ENCODE measurements around the gene ZNF205. TPM values are rescaled to one million over a fixed set of nuclear protein-coding genes. Genes with fewer than 3 reads are reported as not detected.
"Not testable (repeated sequence)": the region's sequence is repeated elsewhere in the genome, so short reads cannot be mapped to it uniquely, and the experiment has no call there.

The ZNF205 gene
- total RNA-seq, 2 experiments from 2014 or later: 0.35 to 0.36 TPM

DNA sequence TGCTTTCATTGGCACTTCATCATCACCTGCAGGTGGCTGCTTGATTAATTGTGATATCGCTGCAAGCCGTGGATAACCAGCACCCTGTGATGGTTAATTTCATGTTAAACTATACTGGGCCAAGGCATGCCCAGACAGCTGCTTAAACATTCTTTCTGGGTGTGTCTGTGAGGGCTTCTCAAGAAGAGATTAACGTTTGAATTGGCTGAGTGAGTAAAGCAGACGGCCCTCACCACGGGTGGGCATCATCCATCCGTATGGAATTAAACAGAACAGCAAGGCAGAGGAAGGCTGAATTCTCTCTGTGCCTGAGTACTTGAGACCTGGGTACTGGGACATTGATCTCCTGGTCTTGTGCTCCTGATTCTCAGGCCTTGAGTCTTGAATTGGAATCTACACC, 15.4 kb downstream of the ZNF205 start:
- H3K36me3 Mint-ChIP-seq: peaks cover 25% of the 10 kb centered on the region
- H3K9me3 Mint-ChIP-seq: no peaks in the 10 kb centered on the region
- H3K27me3 Mint-ChIP-seq: no peaks in the 10 kb centered on the region
- peaks cover 35% of the 10 kb centered on the region for H3K4me1 Mint-ChIP-seq
- no peak for DNase-seq
- no peak overlapping the region for H3K27ac Mint-ChIP-seq
- no peak overlapping the region for H3K4me3 Mint-ChIP-seq

GRCh38 chr16:3129137-3130131, 17.0 kb downstream of the ZNF205 start:
- Mint-ChIP-seq H3K4me1 (peaks cover 36% of the 10 kb centered on the region), H3K9me3 (no peaks in the 10 kb centered on the region), H3K36me3 (peaks cover 31% of the 10 kb centered on the region), H3K4me3 (peak overlapping the region; percentile 89), H3K27ac (peak overlapping the region; percentile 86), H3K27me3 (no peaks in the 10 kb centered on the region)
- DNase-seq: peak; percentile 75

- peak overlapping the region; percentile 65 for H3K27ac Mint-ChIP-seq
- no peaks in the 10 kb centered on the region for H3K9me3 Mint-ChIP-seq
- H3K36me3 Mint-ChIP-seq: peaks cover 26% of the 10 kb centered on the region
- H3K4me1 Mint-ChIP-seq: peaks cover 39% of the 10 kb centered on the region
- peak overlapping the region; percentile 26 for H3K4me3 Mint-ChIP-seq
- no peaks in the 10 kb centered on the region for H3K27me3 Mint-ChIP-seq
- peak; percentile 51 for DNase-seq
These were observed 19.5 kb downstream of the ZNF205 start for GRCh38 chr16:3131755-3132377.

DNA sequence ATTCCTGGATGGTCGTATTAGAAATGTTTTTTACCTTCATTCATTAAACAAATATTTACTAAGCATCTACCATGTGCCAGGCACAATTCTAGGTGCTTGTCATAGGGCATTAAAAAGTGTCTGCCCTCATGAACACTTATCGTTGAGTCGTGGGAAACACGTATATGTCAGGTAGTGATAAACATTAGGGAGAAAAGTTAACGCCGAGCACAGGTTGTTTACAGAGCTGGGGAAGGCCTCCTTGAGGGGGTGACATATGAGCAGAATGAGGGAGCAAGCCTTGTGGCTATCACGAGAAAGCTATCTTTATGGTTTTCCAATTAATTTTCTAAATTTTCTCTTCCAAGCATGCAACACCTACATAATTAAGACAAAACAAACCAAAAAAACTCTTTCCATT, 21.5 kb downstream of the ZNF205 start:
- no peak for DNase-seq
- Mint-ChIP-seq H3K4me1 (peaks cover 31% of the 10 kb centered on the region), H3K9me3 (no peaks in the 10 kb centered on the region), H3K4me3 (peak overlapping the region; percentile 98), H3K36me3 (peaks cover 22% of the 10 kb centered on the region), H3K27me3 (no peaks in the 10 kb centered on the region), H3K27ac (peak overlapping the region; percentile 97)

DNA sequence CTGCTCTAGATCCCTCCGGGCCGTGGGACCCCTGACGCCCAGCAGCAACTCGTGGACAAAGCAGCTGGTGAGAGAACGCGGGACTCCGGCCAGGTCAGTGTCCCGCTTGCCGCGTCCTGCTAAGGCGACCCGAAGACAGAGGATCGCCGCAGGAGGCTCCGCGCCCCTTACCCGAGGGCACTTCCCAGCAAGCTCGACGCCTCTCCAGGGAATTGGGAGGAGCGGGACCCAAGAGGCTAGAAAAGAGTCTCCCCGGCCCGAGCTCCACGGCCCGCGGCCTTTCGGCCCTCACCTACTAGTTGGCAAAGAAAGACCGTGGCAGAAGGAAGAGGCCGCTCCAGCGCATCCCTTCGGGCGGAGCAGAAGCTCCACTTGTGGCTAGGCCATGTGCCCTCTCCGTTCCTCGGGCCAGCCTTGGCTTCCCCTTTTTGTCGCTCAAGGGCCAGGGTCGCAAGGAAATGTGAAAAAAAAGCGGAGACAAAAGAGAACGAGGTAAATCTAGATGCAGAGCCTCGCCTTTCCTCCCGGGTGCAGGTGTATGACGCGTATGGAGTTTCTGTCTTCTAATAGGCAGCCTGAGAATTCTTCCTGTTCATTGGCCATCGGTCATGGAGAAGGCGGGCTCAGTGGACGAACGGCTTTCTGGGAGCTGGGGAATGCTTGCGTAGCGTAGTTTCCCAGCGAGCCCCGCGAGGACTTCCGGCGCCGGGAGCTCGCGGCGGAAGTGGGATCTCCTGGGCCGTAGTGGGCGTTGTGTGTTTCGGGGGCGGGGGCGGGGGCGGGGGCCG, 22.1 kb downstream of the ZNF205 start, which contains the start of gene ZNF213:
Gene ZNF213 (plus strand): TSS at position 692 of the 788 bp plus-strand sequence. CDS start 2,252 bp downstream, outside the sequence.
- peak; percentile 93 for DNase-seq
- peaks cover 18% of the 10 kb centered on the region for H3K36me3 Mint-ChIP-seq
- no peaks in the 10 kb centered on the region for H3K9me3 Mint-ChIP-seq
- peak within 1 kb of the TSS; percentile 98 for H3K4me3 Mint-ChIP-seq
- H3K4me1 Mint-ChIP-seq: peaks cover 27% of the 10 kb centered on the region
- peak within 1 kb of the TSS; percentile 97 for H3K27ac Mint-ChIP-seq
- no peaks in the 10 kb centered on the region for H3K27me3 Mint-ChIP-seq

DNA sequence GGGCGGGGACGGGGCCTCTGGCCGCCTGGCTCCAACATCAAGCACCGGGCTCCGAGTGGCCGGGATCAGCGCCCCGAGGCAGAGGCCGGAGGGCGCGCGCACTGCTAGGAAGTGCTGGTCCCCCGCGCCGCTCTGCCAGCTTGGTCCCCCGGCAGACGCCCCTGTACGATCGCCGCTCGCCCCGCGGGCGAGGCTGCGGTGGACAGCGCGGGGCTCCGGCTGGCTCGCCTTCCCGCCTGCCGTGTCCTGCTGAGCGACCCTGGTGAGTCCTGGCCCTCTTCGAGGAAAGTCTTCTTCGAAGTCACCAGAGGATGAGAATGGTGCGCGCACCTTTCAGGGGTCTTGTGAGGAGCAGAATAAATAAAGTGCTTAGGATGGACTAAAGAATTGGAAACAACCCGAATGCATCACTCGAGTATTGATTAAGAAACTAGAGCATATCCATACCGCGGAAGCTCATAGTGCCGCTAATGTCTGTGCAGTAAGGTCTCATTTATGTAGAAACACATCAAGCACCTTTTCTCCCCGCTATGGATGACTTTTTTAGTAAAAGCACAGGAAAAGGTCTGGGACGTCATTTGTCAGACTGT, 22.8 kb downstream of the ZNF205 start:
- H3K4me1 Mint-ChIP-seq: peaks cover 23% of the 10 kb centered on the region
- peak overlapping the region; percentile 98 for H3K4me3 Mint-ChIP-seq
- H3K27me3 Mint-ChIP-seq: no peaks in the 10 kb centered on the region
- no peak for DNase-seq
- no peaks in the 10 kb centered on the region for H3K9me3 Mint-ChIP-seq
- peaks cover 14% of the 10 kb centered on the region for H3K36me3 Mint-ChIP-seq
- H3K27ac Mint-ChIP-seq: peak overlapping the region; percentile 82

- no peak overlapping the region for H3K27ac Mint-ChIP-seq
- no peaks in the 10 kb centered on the region for H3K9me3 Mint-ChIP-seq
- peaks cover 11% of the 10 kb centered on the region for H3K36me3 Mint-ChIP-seq
These were observed 24.9 kb downstream of the ZNF205 start for GRCh38 chr16:3137267-3137666.

GRCh38 chr16:3138342-3138741, 26.0 kb downstream of the ZNF205 start:
- no peak overlapping the region for H3K27ac Mint-ChIP-seq
- no peaks in the 10 kb centered on the region for H3K9me3 Mint-ChIP-seq
- H3K4me3 Mint-ChIP-seq: no peak overlapping the region
- H3K36me3 Mint-ChIP-seq: peaks cover 9% of the 10 kb centered on the region
- no peak for DNase-seq
- no peaks in the 10 kb centered on the region for H3K27me3 Mint-ChIP-seq
- H3K4me1 Mint-ChIP-seq: peaks cover 13% of the 10 kb centered on the region

More at GRCh38 chr16:3137267-3137666, 24.9 kb downstream of the ZNF205 start:
- H3K4me3 Mint-ChIP-seq: no peak overlapping the region
- H3K4me1 Mint-ChIP-seq: peaks cover 18% of the 10 kb centered on the region
- H3K27me3 Mint-ChIP-seq: no peaks in the 10 kb centered on the region
- no peak for DNase-seq

GRCh38 chr16:3138823-3139426, 26.5 kb downstream of the ZNF205 start:
- Mint-ChIP-seq H3K27me3 (no peaks in the 10 kb centered on the region), H3K36me3 (peaks cover 7% of the 10 kb centered on the region), H3K4me3 (no peak overlapping the region), H3K27ac (peak overlapping the region; percentile 20), H3K9me3 (no peaks in the 10 kb centered on the region), H3K4me1 (peaks cover 11% of the 10 kb centered on the region)
- no peak for DNase-seq

DNA sequence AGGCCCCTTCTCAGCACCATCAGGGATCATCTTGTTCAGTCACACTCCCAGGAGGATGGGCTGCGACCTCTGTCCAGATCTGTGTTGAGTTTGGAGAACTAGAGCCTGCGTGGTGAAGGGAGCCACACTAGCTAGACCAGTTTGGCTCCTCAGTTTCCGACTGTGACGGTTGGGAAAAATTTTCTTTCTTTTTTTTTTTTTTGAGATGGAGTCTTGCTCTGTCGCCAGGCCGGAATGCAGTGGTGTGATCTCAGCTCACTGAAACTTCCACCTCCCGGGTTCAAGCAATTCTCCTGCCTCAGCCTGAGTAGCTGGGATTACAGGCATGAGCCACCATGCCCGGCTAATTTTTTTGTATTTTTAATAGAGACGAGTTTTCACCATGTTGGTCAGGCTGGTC, 27.2 kb downstream of the ZNF205 start:
- H3K4me1 Mint-ChIP-seq: peaks cover 11% of the 10 kb centered on the region
- H3K27me3 Mint-ChIP-seq, H3K36me3 Mint-ChIP-seq, DNase-seq, H3K9me3 Mint-ChIP-seq, H3K27ac Mint-ChIP-seq, H3K4me3 Mint-ChIP-seq: not testable (repeated sequence)

DNA sequence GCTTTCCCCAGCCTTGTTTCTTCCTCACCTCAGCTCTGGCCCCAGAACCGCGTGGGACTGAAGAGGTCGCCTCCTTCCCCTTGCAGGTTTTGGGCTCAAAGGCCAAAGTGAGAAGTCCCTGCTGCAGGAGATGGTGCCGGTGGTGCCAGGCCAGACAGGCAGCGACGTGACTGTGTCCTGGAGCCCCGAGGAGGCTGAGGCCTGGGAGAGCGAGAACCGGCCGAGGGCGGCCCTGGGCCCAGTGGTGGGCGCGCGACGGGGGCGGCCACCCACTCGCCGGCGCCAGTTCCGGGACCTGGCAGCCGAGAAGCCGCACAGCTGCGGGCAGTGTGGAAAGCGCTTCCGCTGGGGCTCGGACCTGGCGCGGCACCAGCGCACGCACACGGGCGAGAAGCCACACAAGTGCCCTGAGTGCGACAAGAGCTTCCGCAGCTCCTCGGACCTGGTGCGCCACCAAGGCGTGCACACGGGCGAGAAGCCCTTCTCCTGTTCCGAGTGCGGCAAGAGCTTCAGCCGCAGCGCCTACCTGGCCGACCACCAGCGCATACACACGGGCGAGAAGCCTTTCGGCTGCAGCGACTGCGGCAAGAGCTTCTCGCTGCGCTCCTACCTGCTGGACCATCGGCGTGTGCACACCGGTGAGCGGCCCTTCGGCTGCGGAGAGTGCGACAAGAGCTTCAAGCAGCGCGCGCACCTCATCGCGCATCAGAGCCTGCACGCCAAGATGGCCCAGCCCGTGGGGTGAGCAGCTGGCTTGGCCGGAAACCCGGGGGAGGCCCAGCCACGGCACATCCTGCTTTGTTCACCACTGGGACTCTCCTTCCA, 28.4 kb downstream of the ZNF205 start:
- H3K27ac Mint-ChIP-seq: no peak overlapping the region
- no peak overlapping the region for H3K4me3 Mint-ChIP-seq
- peaks cover 9% of the 10 kb centered on the region for H3K4me1 Mint-ChIP-seq
- no peaks in the 10 kb centered on the region for H3K27me3 Mint-ChIP-seq
- no peak for DNase-seq
- no peaks in the 10 kb centered on the region for H3K9me3 Mint-ChIP-seq
- peaks cover 7% of the 10 kb centered on the region for H3K36me3 Mint-ChIP-seq

DNA sequence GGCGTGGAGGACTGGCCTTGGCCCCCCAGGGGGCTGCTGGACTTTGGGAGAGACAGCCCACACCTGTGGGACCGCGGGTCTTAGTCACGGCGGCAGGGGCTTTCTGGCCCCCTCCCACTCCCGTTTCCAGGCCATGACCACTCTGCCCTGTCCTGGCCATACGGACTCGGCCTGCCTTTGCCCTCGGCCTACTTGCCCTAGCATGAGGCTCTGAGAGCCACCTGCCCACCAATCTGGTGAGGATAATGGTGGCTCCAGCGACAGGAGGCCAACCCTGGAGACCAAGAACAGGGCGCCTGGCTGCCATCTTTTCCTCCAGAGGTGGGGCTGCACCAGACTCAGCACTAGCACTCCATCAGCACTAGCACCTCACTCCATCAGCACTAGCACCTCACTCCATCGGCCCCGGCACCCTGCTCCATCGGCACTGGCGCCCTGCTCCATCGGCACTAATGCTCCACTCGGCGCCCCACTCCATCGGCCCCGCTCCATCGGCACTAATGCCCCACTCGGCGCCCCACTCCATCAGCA, 29.5 kb downstream of the ZNF205 start:
- Mint-ChIP-seq H3K4me3 (no peak overlapping the region), H3K36me3 (peaks cover 7% of the 10 kb centered on the region), H3K9me3 (no peaks in the 10 kb centered on the region), H3K27me3 (no peaks in the 10 kb centered on the region), H3K4me1 (peaks cover 4% of the 10 kb centered on the region), H3K27ac (no peak overlapping the region)
- DNase-seq: no peak

- Mint-ChIP-seq H3K9me3 (no peaks in the 10 kb centered on the region), H3K36me3 (peaks cover 7% of the 10 kb centered on the region), H3K27ac (no peak overlapping the region), H3K4me1 (peaks cover 2% of the 10 kb centered on the region), H3K27me3 (no peaks in the 10 kb centered on the region), H3K4me3 (no peak overlapping the region)
- no peak for DNase-seq
These were observed 29.9 kb downstream of the ZNF205 start for GRCh38 chr16:3142327-3142726.

Data from activated naive CD8-positive, alpha-beta T cell treated with anti-CD3 and anti-CD28 coated beads for 36 hours (primary cell).